Memory B cell (primary cell): Measurements from ENCODE around the gene PDGFD.
"Not testable (repeated sequence)": the region's sequence is repeated elsewhere in the genome, so short reads cannot be mapped to it uniquely, and the experiment has no call there.

Source experiments
- ATAC-seq: fragments of 150-1000 bp; cut with Tn5 transposase; 2 replicates; pipeline ENCODE4 v1.10.0; 2021; ENCODE audit warnings: low read depth, mild to moderate bottlenecking, moderate library complexity
- DNase-seq, 2 donors: peaks; one replicate each; pipeline ENCODE4 v3.0.0; 2022; ENCODE audit warnings: low spot score in 2 of 2
- H3K27ac Mint-ChIP-seq: one replicate; pipeline ENCODE4 v1.8.0; 2022; ENCODE audit warnings: mild to moderate bottlenecking, moderate library complexity, mixed read lengths
- H3K27me3 Mint-ChIP-seq: one replicate; pipeline ENCODE4 v1.8.0; 2022; ENCODE audit warnings: mixed read lengths
- H3K36me3 Mint-ChIP-seq: one replicate; pipeline ENCODE4 v1.8.0; 2022; ENCODE audit warnings: mild to moderate bottlenecking, mixed read lengths
- H3K4me1 Mint-ChIP-seq: one replicate; pipeline ENCODE4 v1.8.0; 2022; ENCODE audit warnings: mixed read lengths
- H3K4me3 Mint-ChIP-seq: one replicate; pipeline ENCODE4 v1.8.0; 2022; ENCODE audit warnings: mild to moderate bottlenecking, moderate library complexity, mixed read lengths
- H3K9me3 Mint-ChIP-seq: one replicate; pipeline ENCODE4 v1.8.0; 2022; ENCODE audit warnings: mixed read lengths

Gene PDGFD

GRCh38 chr11:104067534-104067933, 96.4 kb downstream of the PDGFD start:
- H3K4me3 Mint-ChIP-seq = no peak overlapping the region
- no peak overlapping the region for H3K27ac Mint-ChIP-seq
- H3K27me3 Mint-ChIP-seq = no peaks in the 10 kb centered on the region

GRCh38 chr11:104064034-104064630, 99.8 kb downstream of the PDGFD start:
- H3K27me3 Mint-ChIP-seq = no peaks in the 10 kb centered on the region
- no peak for DNase-seq
- ATAC-seq = no peak
- peaks cover 3% of the 10 kb centered on the region for H3K9me3 Mint-ChIP-seq
- no peak overlapping the region for H3K27ac Mint-ChIP-seq
- no peaks in the 10 kb centered on the region for H3K36me3 Mint-ChIP-seq
- H3K4me3 Mint-ChIP-seq = no peak overlapping the region
- H3K4me1 Mint-ChIP-seq = peaks cover 5% of the 10 kb centered on the region

More at GRCh38 chr11:104067534-104067933, 96.4 kb downstream of the PDGFD start:
- peaks cover 3% of the 10 kb centered on the region for H3K4me1 Mint-ChIP-seq
- H3K36me3 Mint-ChIP-seq = no peaks in the 10 kb centered on the region
- DNase-seq (no peak), ATAC-seq (no peak)
- peaks cover 3% of the 10 kb centered on the region for H3K9me3 Mint-ChIP-seq

- Mint-ChIP-seq H3K27me3 (no peaks in the 10 kb centered on the region), H3K4me1 (peaks cover 5% of the 10 kb centered on the region), H3K36me3 (no peaks in the 10 kb centered on the region), H3K9me3 (peaks cover 3% of the 10 kb centered on the region), H3K4me3 (no peak overlapping the region), H3K27ac (no peak overlapping the region)
- ATAC-seq = no peak
- no peak for DNase-seq
Observed at GRCh38 chr11:104061853-104062521, 102.0 kb downstream of the PDGFD start.

GRCh38 chr11:104060820-104061219, 103.1 kb downstream of the PDGFD start:
- H3K4me3 Mint-ChIP-seq = no peak overlapping the region
- H3K9me3 Mint-ChIP-seq = peaks cover 3% of the 10 kb centered on the region
- H3K4me1 Mint-ChIP-seq = peaks cover 5% of the 10 kb centered on the region
- no peak overlapping the region for H3K27ac Mint-ChIP-seq
- DNase-seq (no peak), ATAC-seq (no peak)
- no peaks in the 10 kb centered on the region for H3K27me3 Mint-ChIP-seq
- H3K36me3 Mint-ChIP-seq = no peaks in the 10 kb centered on the region

GRCh38 chr11:104060004-104060794, 103.7 kb downstream of the PDGFD start:
- Mint-ChIP-seq H3K27ac (no peak overlapping the region), H3K4me1 (peaks cover 5% of the 10 kb centered on the region), H3K27me3 (no peaks in the 10 kb centered on the region), H3K36me3 (no peaks in the 10 kb centered on the region), H3K9me3 (peaks cover 3% of the 10 kb centered on the region), H3K4me3 (no peak overlapping the region)
- ATAC-seq (no peak), DNase-seq (no peak)

GRCh38 chr11:104058680-104059079, 105.3 kb downstream of the PDGFD start:
- Mint-ChIP-seq H3K4me1 (peaks cover 5% of the 10 kb centered on the region), H3K4me3 (no peak overlapping the region), H3K9me3 (peaks cover 3% of the 10 kb centered on the region), H3K36me3 (no peaks in the 10 kb centered on the region), H3K27ac (no peak overlapping the region), H3K27me3 (no peaks in the 10 kb centered on the region)
- DNase-seq (no peak), ATAC-seq (no peak)

- peaks cover 3% of the 10 kb centered on the region for H3K4me1 Mint-ChIP-seq
- no peak overlapping the region for H3K27ac Mint-ChIP-seq
- H3K4me3 Mint-ChIP-seq = no peak overlapping the region
- no peaks in the 10 kb centered on the region for H3K27me3 Mint-ChIP-seq
- DNase-seq = no peak
- H3K9me3 Mint-ChIP-seq = no peaks in the 10 kb centered on the region
- no peaks in the 10 kb centered on the region for H3K36me3 Mint-ChIP-seq
- no peak for ATAC-seq
Observed at GRCh38 chr11:104057908-104058307, 106.0 kb downstream of the PDGFD start.

- ATAC-seq = no peak
- H3K4me1 Mint-ChIP-seq = no peaks in the 10 kb centered on the region
Observed at GRCh38 chr11:104055596-104055995, 108.4 kb downstream of the PDGFD start.

GRCh38 chr11:104054911-104055529, 108.9 kb downstream of the PDGFD start:
- no peaks in the 10 kb centered on the region for H3K9me3 Mint-ChIP-seq
- H3K4me1 Mint-ChIP-seq = no peaks in the 10 kb centered on the region
- H3K36me3 Mint-ChIP-seq = no peaks in the 10 kb centered on the region
- no peaks in the 10 kb centered on the region for H3K27me3 Mint-ChIP-seq
- no peak overlapping the region for H3K4me3 Mint-ChIP-seq
- ATAC-seq (no peak), DNase-seq (no peak)
- no peak overlapping the region for H3K27ac Mint-ChIP-seq

More at GRCh38 chr11:104055596-104055995, 108.4 kb downstream of the PDGFD start:
- no peaks in the 10 kb centered on the region for H3K27me3 Mint-ChIP-seq
- H3K4me3 Mint-ChIP-seq = no peak overlapping the region
- no peaks in the 10 kb centered on the region for H3K36me3 Mint-ChIP-seq
- H3K27ac Mint-ChIP-seq = no peak overlapping the region
- no peak for DNase-seq
- no peaks in the 10 kb centered on the region for H3K9me3 Mint-ChIP-seq

- no peaks in the 10 kb centered on the region for H3K9me3 Mint-ChIP-seq
Observed at GRCh38 chr11:104053743-104054478, 110.0 kb downstream of the PDGFD start.

GRCh38 chr11:104051778-104052177, 112.2 kb downstream of the PDGFD start:
- no peak for ATAC-seq
- Mint-ChIP-seq H3K27ac (no peak overlapping the region), H3K27me3 (no peaks in the 10 kb centered on the region), H3K4me1 (no peaks in the 10 kb centered on the region), H3K36me3 (no peaks in the 10 kb centered on the region), H3K9me3 (no peaks in the 10 kb centered on the region), H3K4me3 (no peak overlapping the region)
- no peak for DNase-seq

More at GRCh38 chr11:104053743-104054478, 110.0 kb downstream of the PDGFD start:
- H3K4me1 Mint-ChIP-seq = no peaks in the 10 kb centered on the region
- no peak for ATAC-seq
- no peak for DNase-seq
- H3K27ac Mint-ChIP-seq = no peak overlapping the region
- H3K36me3 Mint-ChIP-seq = no peaks in the 10 kb centered on the region
- H3K27me3 Mint-ChIP-seq = no peaks in the 10 kb centered on the region
- H3K4me3 Mint-ChIP-seq = no peak overlapping the region

GRCh38 chr11:104049116-104049515, 114.8 kb downstream of the PDGFD start:
- Mint-ChIP-seq H3K27me3 (no peaks in the 10 kb centered on the region), H3K27ac (no peak overlapping the region), H3K9me3 (peaks cover 4% of the 10 kb centered on the region), H3K4me3 (no peak overlapping the region), H3K4me1 (peaks cover 3% of the 10 kb centered on the region), H3K36me3 (no peaks in the 10 kb centered on the region)
- ATAC-seq (no peak), DNase-seq (no peak)

GRCh38 chr11:104046858-104047257, 117.1 kb downstream of the PDGFD start:
- H3K4me1 Mint-ChIP-seq, H3K27ac Mint-ChIP-seq, H3K9me3 Mint-ChIP-seq, H3K27me3 Mint-ChIP-seq, DNase-seq, H3K4me3 Mint-ChIP-seq, H3K36me3 Mint-ChIP-seq, ATAC-seq: not testable (repeated sequence)
